Parathyroid adenoma (tissue), 2 donors: ENCODE results near the gene LRRK1.

Experiments used
- H2AFZ ChIP-seq: fragments of 300-600 bp; sonication (generic); one replicate; pipeline ENCODE4 v1.7.0; 2017; ENCODE audit warnings: antibody characterized with exemption, mild to moderate bottlenecking
- H3K27ac ChIP-seq: fragments of 300-600 bp; sonication (generic); one replicate; pipeline ENCODE4 v1.7.0; 2017
- H3K27me3 ChIP-seq: fragments of 300-600 bp; sonication (generic); one replicate; pipeline ENCODE4 v1.7.0; 2017; ENCODE audit warnings: low read length; ENCODE audit not compliant: control insufficient read depth, insufficient read depth
- H3K36me3 ChIP-seq: fragments of 300-600 bp; sonication (generic); one replicate; pipeline ENCODE4 v1.7.0; 2017; ENCODE audit warnings: low read length; ENCODE audit not compliant: control insufficient read depth, insufficient read depth
- H3K4me1 ChIP-seq: fragments of 300-600 bp; sonication (generic); one replicate; pipeline ENCODE4 v1.7.0; 2017; ENCODE audit warnings: control low read depth
- H3K4me2 ChIP-seq: fragments of 300-600 bp; sonication (generic); one replicate; pipeline ENCODE4 v1.7.0; 2017; ENCODE audit warnings: low read length
- H3K4me3 ChIP-seq: fragments of 300-600 bp; sonication (generic); one replicate; pipeline ENCODE4 v1.7.0; 2017; ENCODE audit warnings: low read depth, low read length
- H3K79me2 ChIP-seq: fragments of 300-600 bp; sonication (generic); one replicate; pipeline ENCODE4 v1.7.0; 2017; ENCODE audit warnings: control low read depth
- H3K9ac ChIP-seq: fragments of 300-600 bp; sonication (generic); one replicate; pipeline ENCODE4 v1.7.0; 2017; ENCODE audit warnings: mild to moderate bottlenecking
- H3K9me3 ChIP-seq: fragments of 300-600 bp; sonication (generic); one replicate; pipeline ENCODE4 v1.7.0; 2017; ENCODE audit warnings: low read length; ENCODE audit not compliant: control insufficient read depth
- TF ChIP-seq, protein P1 (sequence below): fragments of 300-600 bp; sonication (generic); IDR thresholded peaks from one replicate; pipeline ENCODE4 v1.7.0; 2017; ENCODE audit warnings: antibody characterized with exemption, mild to moderate bottlenecking
- donor health status: primary hyperparathyroidism.

LRRK1 gene

DNA sequence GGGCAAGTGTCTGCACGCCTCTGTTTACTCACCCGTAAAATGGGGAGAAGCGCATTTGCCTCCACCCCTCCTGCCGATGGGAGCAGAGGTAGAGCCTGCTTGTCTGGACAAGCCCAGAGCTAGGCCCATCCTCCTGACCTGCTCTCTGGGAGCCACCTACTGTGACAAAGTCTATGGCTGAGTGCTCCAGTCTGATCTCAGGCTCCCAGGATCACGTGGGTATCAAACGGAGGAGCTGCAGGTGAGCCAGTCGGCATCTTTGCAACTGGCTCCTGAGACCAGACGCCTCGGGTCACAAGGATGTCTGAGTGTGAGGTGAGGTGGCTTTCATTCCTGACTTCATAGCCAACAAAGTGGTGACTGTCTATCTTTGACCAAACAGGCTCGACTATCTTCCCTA is 41.6 kb upstream of the LRRK1 start:
- Histone ChIP-seq H3K79me2 (no peaks in the 10 kb centered on the region), H3K27ac (no peak overlapping the region), H3K9ac (no peak overlapping the region), H3K4me1 (no peaks in the 10 kb centered on the region), H3K4me2 (no peak overlapping the region), H3K27me3 (no peaks in the 10 kb centered on the region), H3K4me3 (no peak overlapping the region), H3K9me3 (no peaks in the 10 kb centered on the region), H2AFZ (no peak overlapping the region), H3K36me3 (no peaks in the 10 kb centered on the region)
- TF ChIP-seq, protein P1, sequence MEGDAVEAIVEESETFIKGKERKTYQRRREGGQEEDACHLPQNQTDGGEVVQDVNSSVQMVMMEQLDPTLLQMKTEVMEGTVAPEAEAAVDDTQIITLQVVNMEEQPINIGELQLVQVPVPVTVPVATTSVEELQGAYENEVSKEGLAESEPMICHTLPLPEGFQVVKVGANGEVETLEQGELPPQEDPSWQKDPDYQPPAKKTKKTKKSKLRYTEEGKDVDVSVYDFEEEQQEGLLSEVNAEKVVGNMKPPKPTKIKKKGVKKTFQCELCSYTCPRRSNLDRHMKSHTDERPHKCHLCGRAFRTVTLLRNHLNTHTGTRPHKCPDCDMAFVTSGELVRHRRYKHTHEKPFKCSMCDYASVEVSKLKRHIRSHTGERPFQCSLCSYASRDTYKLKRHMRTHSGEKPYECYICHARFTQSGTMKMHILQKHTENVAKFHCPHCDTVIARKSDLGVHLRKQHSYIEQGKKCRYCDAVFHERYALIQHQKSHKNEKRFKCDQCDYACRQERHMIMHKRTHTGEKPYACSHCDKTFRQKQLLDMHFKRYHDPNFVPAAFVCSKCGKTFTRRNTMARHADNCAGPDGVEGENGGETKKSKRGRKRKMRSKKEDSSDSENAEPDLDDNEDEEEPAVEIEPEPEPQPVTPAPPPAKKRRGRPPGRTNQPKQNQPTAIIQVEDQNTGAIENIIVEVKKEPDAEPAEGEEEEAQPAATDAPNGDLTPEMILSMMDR, result no peak

- Histone ChIP-seq H3K4me3 (no peak overlapping the region), H3K9ac (no peak overlapping the region), H3K27ac (no peak overlapping the region), H3K27me3 (no peaks in the 10 kb centered on the region), H3K4me1 (no peaks in the 10 kb centered on the region), H2AFZ (no peak overlapping the region), H3K36me3 (no peaks in the 10 kb centered on the region), H3K9me3 (no peaks in the 10 kb centered on the region), H3K4me2 (no peak overlapping the region), H3K79me2 (no peaks in the 10 kb centered on the region)
- TF ChIP-seq, protein P1, result no peak
These were observed 41.0 kb upstream of the LRRK1 start for GRCh38 chr15:100878130-100878529.

- Histone ChIP-seq H3K4me3 (peak overlapping the region; percentile 2), H3K79me2 (no peaks in the 10 kb centered on the region), H3K9ac (no peak overlapping the region), H3K27ac (no peak overlapping the region), H2AFZ (peak overlapping the region; percentile 60), H3K27me3 (no peaks in the 10 kb centered on the region), H3K4me2 (no peak overlapping the region), H3K36me3 (no peaks in the 10 kb centered on the region), H3K9me3 (no peaks in the 10 kb centered on the region), H3K4me1 (no peaks in the 10 kb centered on the region)
- TF ChIP-seq, protein P1, result no peak
These were observed 40.5 kb upstream of the LRRK1 start for GRCh38 chr15:100878648-100879047.

DNA sequence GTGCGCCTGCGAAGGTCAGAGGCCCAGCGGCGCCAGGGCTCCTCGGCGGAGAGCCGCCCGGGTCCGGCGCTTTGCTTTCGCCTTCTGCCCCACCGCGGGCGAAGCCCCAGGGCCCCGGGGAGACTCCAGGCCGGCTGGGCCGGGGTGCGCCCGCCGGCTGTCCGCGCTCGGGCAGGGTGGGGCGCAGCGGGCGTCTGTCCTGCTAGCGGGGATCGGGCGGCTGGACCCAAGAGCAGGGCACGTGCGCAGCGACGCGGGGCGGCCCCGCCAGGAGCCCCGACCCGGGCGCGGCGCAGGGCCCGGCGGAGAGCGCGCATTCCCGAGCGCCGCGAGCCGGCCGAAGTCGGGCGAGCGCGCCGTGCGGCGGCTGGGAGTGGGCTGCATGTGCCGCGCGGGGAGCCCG is 40.1 kb upstream of the LRRK1 start:
- H3K9ac ChIP-seq, result no peak overlapping the region
- H3K79me2 ChIP-seq, result no peaks in the 10 kb centered on the region
- no peak overlapping the region for H3K4me2 ChIP-seq
- H3K4me1 ChIP-seq, result no peaks in the 10 kb centered on the region
- H3K4me3 ChIP-seq, result peak overlapping the region; percentile 2
- H3K36me3 ChIP-seq, result no peaks in the 10 kb centered on the region
- H3K9me3 ChIP-seq, result no peaks in the 10 kb centered on the region
- TF ChIP-seq, protein P1, result no peak
- H3K27ac ChIP-seq, result no peak overlapping the region
- H3K27me3 ChIP-seq, result no peaks in the 10 kb centered on the region
- H2AFZ ChIP-seq, result peak overlapping the region; percentile 60

- Histone ChIP-seq H3K9me3 (no peaks in the 10 kb centered on the region), H3K9ac (no peak within 1 kb of the TSS), H3K4me1 (no peaks in the 10 kb centered on the region), H3K36me3 (no peaks in the 10 kb centered on the region), H3K79me2 (no peaks in the 10 kb centered on the region), H3K4me3 (peak within 1 kb of the TSS; percentile 31), H3K27me3 (no peaks in the 10 kb centered on the region), H3K4me2 (peak within 1 kb of the TSS; percentile 58), H3K27ac (no peak within 1 kb of the TSS), H2AFZ (peak within 1 kb of the TSS; percentile 66)
- TF ChIP-seq, protein P1, result no peak
These were observed 39.6 kb upstream of the LRRK1 start, which contains the start of gene ALDH1A3 for GRCh38 chr15:100879464-100880138. Gene ALDH1A3, plus strand, starts transcription at chr15:100879831. Its CDS starts 77 bp downstream, at chr15:100879908.
